NCI-H226 (cell line): ENCODE measurements around the gene CEACAM21.

Experiments
- DNase-seq: peaks from one replicate; pipeline ENCODE4 v3.0.0-alpha.2; 2015

Gene CEACAM21

GRCh38 chr19:41587838-41588210 lies 11.9 kb downstream of the CEACAM21 start:
- no peak for DNase-seq

GRCh38 chr19:41588497-41589209 lies 12.7 kb downstream of the CEACAM21 start:
- peak; percentile 18 for DNase-seq

GRCh38 chr19:41589371-41589770 lies 13.4 kb downstream of the CEACAM21 start:
- DNase-seq: no peak

GRCh38 chr19:41590936-41591335 lies 15.0 kb downstream of the CEACAM21 start:
- DNase-seq: no peak

- no peak for DNase-seq
Observed at GRCh38 chr19:41591951-41592562, 16.1 kb downstream of the CEACAM21 start.

- peak; percentile 53 for DNase-seq
Observed at GRCh38 chr19:41595258-41595889, 19.4 kb downstream of the CEACAM21 start.

GRCh38 chr19:41595890-41596280 lies 19.9 kb downstream of the CEACAM21 start:
- no peak for DNase-seq

- peak; percentile 42 for DNase-seq
Observed at GRCh38 chr19:41597600-41598041, 21.7 kb downstream of the CEACAM21 start.

- no peak for DNase-seq
Observed at GRCh38 chr19:41599175-41599966, 23.4 kb downstream of the CEACAM21 start.

- DNase-seq: no peak
Observed at GRCh38 chr19:41601771-41602170, 25.8 kb downstream of the CEACAM21 start.

- DNase-seq: no peak
Observed at GRCh38 chr19:41604831-41605230, 28.9 kb downstream of the CEACAM21 start.

- no peak for DNase-seq
Observed at GRCh38 chr19:41606215-41606837, 30.4 kb downstream of the CEACAM21 start.

GRCh38 chr19:41607668-41608067 lies 31.7 kb downstream of the CEACAM21 start:
- no peak for DNase-seq

GRCh38 chr19:41610789-41611188 lies 34.8 kb downstream of the CEACAM21 start:
- no peak for DNase-seq

- DNase-seq: no peak
Observed at GRCh38 chr19:41612483-41612882, 36.5 kb downstream of the CEACAM21 start.

- no peak for DNase-seq
Observed at GRCh38 chr19:41615207-41615606, 39.2 kb downstream of the CEACAM21 start.

GRCh38 chr19:41616792-41617621 lies 41.0 kb downstream of the CEACAM21 start:
- peak; percentile 35 for DNase-seq

- no peak for DNase-seq
Observed at GRCh38 chr19:41617941-41618730, 42.2 kb downstream of the CEACAM21 start.

GRCh38 chr19:41619018-41619556 lies 43.1 kb downstream of the CEACAM21 start:
- no peak for DNase-seq

GRCh38 chr19:41620171-41620570 lies 44.2 kb downstream of the CEACAM21 start:
- no peak for DNase-seq

- DNase-seq: no peak
Observed at GRCh38 chr19:41621226-41621625, 45.3 kb downstream of the CEACAM21 start.
